ENCODE results near the gene PI16.

DNA sequence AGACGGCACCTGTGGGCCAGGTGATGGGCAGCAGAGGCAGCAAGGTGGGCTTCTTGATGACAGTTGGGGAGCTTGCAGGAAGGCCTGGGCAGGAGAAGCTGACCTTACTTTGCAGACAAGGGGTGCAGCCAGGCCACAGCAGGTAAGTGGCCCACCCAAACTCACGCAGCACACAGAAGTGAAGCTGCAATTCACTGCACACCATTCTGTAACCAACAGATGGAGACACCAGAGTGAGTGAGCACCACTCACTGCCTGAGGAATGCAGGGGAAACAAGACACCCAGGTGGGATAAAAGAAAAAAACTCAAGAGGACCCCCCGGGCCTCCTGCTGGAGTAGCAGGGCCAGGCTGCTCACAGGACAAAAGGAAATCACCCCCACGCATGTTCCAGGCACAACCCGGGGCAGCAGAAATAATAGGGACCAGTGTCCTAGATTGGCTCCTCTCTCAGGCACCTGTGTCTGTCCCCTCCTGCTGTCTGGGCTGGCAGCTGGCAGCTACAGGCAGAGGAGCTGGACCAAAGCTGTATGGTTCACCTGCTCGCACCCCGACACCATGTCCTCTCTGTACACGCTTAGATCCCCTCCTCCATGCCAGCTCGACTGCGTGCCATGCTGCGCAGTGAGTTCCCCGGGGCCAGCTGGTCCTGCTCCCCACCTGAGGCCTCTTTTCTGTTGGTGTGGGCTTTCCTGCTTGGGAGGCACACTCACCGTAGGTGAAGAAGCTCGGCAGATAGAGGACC lies 26.5 kb downstream of the PI16 start:
- TF ChIP-seq ZNF274 (IDR thresholded peaks at IDR 0.05; ENCODE audit: low read depth, low read length): no peak
- TF ChIP-seq YY1 (IDR thresholded peaks at IDR 0.05; ENCODE audit: insufficient read depth, insufficient read length): no peak
- TF ChIP-seq SUZ12 (IDR thresholded peaks at IDR 0.05; ENCODE audit: extremely low read depth, insufficient read depth, insufficient read length): no peak

All from NT2/D1 (cell line).